ENCODE data around the gene TTLL12.

TTLL12 gene

GRCh38 chr22:43169310-43170130 lies 17.4 kb downstream of the TTLL12 start:
- no peak overlapping the region for H3K4me3 ChIP-seq (ENCODE audit: low read depth, low read length)
- no peak for TF ChIP-seq CTCF (IDR thresholded peaks at IDR 0.05; ENCODE audit: borderline replicate concordance, insufficient read depth, low read depth, low read length)

DNA sequence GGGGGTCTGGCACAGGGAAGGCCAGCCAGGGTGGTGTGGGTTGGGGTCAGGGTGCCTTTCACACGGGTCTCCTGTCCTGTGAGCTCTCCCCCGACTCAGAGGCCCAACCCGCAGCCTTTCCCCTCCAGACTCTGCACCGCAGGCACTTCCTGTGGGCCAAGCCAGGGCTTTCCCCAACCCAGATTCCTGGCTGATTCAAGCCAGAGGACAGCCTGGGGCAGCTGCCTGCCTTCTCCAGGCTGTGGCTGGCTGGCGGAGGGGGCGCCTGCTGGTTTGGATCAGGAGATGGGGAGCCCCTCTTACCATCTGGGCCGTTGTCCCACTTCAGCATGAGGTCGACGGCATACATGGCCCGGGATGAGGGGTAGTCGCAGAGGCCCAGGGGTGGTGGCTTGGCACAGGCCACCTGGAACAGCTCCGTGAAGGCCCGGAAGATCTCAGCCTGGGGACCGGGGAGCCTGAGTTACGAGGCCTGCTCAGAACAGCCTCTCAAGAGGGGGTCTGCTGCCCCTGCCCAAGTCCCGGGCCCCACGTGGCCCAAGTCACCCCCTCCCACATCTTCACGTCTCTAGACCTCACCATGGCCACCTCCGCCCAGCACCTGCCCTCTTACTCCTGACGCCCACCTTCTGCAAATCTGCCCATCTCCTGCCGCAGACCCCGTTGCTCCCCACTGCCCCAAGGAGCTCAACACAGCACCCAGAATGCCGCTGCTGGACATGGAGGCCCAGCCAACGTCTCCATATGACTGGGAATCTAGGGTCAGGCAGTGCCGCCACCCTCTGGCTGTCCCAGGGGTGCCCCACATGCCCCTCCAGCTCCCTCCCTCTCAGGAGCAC lies 18.2 kb downstream of the TTLL12 start:
- no peak overlapping the region for H3K4me3 ChIP-seq (ENCODE audit: low read depth, low read length)
- TF ChIP-seq CTCF (IDR thresholded peaks at IDR 0.05; ENCODE audit: borderline replicate concordance, insufficient read depth, low read depth, low read length) = no peak

GRCh38 chr22:43167001-43167589 lies 19.8 kb downstream of the TTLL12 start:
- H3K4me3 ChIP-seq (ENCODE audit: low read depth, low read length) = no peak overlapping the region
- no peak for TF ChIP-seq CTCF (IDR thresholded peaks at IDR 0.05; ENCODE audit: borderline replicate concordance, insufficient read depth, low read depth, low read length)

DNA sequence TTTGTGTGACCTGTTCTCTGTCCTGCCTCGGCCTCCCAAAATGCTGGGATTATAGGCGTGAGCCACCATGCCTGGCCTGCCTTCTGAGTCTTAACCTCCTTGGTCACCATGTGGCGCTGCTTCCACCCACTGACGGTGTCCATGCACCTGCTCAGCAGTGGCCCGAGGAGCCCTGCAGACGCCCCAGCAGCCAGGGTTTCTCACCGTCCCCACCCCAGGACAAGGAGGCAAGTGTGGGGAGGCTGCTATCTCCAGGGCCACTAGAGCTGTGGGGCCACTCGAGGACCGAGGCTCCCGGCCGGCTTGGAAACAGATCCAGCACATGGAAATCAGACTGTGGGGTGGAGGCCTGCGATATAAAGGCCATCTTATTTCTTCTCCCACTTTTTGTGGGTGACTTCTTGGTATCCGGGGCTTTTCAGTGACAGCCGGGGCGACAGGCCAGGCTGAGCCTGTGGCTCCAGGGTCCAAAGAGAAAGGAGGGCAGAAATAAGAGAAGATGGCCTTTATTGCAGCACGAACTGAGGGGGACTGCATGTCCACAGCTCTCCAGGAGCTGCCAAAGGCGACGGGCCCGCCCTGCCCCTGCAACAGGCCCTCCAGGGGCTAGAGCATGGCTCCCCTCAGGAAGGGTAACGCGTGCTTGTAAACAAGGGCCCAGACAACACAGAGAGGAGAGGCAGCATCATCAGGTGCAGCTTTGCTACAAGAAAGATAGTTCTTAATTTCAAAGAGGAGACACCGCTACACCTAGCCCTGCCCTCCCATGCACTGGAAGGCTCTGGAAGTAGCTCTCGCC lies 20.6 kb downstream of the TTLL12 start:
- H3K4me3 ChIP-seq (ENCODE audit: low read depth, low read length) = no peak overlapping the region
- no peak for TF ChIP-seq CTCF (IDR thresholded peaks at IDR 0.05; ENCODE audit: borderline replicate concordance, insufficient read depth, low read depth, low read length)

DNA sequence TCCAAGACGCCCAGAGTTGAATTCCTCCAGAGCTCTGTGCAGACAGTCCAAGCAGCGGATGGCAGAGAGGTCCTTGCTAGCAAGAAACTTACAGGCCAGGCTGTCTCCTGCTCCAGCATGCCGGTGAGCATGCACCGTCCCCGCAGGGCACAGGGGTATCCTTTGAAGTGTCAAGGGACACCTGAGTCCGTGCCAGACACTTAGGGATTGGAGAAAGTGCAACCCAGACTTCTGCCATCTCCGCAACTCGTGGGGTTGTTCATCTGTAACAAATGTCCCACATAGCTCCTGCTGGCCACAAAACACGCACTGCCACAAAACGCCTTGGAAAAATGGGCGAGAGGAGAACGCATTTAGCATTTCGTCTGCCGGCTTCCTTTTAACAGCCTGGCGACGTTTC lies 22.3 kb downstream of the TTLL12 start:
- TF ChIP-seq CTCF (IDR thresholded peaks at IDR 0.05; ENCODE audit: borderline replicate concordance, insufficient read depth, low read depth, low read length) = no peak
- no peak overlapping the region for H3K4me3 ChIP-seq (ENCODE audit: low read depth, low read length)

GRCh38 chr22:43163241-43163795 lies 23.6 kb downstream of the TTLL12 start:
- no peak overlapping the region for H3K4me3 ChIP-seq (ENCODE audit: low read depth, low read length)
- no peak for TF ChIP-seq CTCF (IDR thresholded peaks at IDR 0.05; ENCODE audit: borderline replicate concordance, insufficient read depth, low read depth, low read length)

Measured in GM12875 (cell line).